ENCODE results near the gene TSC22D3. TPM values are rescaled to one million over a fixed set of nuclear protein-coding genes. Genes with fewer than 3 reads are reported as not detected.

Gene TSC22D3
- total RNA-seq, 2 experiments from 2014 or later, result 25.2 to 29.7 TPM

- H3K4me3 Mint-ChIP-seq, result no peak overlapping the region
- H3K9me3 Mint-ChIP-seq, result no peaks in the 10 kb centered on the region
- H3K27ac Mint-ChIP-seq, result no peak overlapping the region
- no peak for DNase-seq
- H3K27me3 Mint-ChIP-seq, result no peaks in the 10 kb centered on the region
- peaks cover 7% of the 10 kb centered on the region for H3K4me1 Mint-ChIP-seq
- H3K36me3 Mint-ChIP-seq, result no peaks in the 10 kb centered on the region
Observed at GRCh38 chrX:107769581-107770317, 5.8 kb downstream of the TSC22D3 start.

DNA sequence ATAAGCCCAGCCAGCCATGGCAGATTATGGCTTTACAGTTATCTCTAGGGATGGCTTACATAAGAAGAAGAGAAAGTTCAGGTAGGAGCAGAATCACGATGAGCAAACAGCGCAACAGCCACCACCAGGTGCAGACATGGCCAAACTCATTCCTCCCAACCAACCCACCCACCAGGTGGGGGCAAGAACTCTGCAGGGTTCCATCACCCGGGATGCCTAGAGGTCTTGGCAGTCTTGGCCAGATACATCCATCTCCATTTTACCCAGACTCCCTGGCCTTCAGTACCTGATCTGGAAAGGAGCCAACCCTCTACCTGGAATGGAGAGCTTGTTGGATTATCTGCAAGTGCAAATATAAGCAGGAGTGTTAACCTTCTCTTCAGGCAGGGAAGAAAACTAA, 7.5 kb downstream of the TSC22D3 start:
- H3K4me3 Mint-ChIP-seq, result no peak overlapping the region
- no peak for DNase-seq
- H3K9me3 Mint-ChIP-seq, result no peaks in the 10 kb centered on the region
- H3K36me3 Mint-ChIP-seq, result no peaks in the 10 kb centered on the region
- peaks cover 3% of the 10 kb centered on the region for H3K4me1 Mint-ChIP-seq
- H3K27me3 Mint-ChIP-seq, result no peaks in the 10 kb centered on the region
- no peak overlapping the region for H3K27ac Mint-ChIP-seq

GRCh38 chrX:107766470-107767150, 9.0 kb downstream of the TSC22D3 start:
- H3K36me3 Mint-ChIP-seq, result no peaks in the 10 kb centered on the region
- H3K27ac Mint-ChIP-seq, result no peak overlapping the region
- H3K27me3 Mint-ChIP-seq, result no peaks in the 10 kb centered on the region
- no peak overlapping the region for H3K4me3 Mint-ChIP-seq
- peaks cover 3% of the 10 kb centered on the region for H3K4me1 Mint-ChIP-seq
- no peak for DNase-seq
- H3K9me3 Mint-ChIP-seq, result no peaks in the 10 kb centered on the region

DNA sequence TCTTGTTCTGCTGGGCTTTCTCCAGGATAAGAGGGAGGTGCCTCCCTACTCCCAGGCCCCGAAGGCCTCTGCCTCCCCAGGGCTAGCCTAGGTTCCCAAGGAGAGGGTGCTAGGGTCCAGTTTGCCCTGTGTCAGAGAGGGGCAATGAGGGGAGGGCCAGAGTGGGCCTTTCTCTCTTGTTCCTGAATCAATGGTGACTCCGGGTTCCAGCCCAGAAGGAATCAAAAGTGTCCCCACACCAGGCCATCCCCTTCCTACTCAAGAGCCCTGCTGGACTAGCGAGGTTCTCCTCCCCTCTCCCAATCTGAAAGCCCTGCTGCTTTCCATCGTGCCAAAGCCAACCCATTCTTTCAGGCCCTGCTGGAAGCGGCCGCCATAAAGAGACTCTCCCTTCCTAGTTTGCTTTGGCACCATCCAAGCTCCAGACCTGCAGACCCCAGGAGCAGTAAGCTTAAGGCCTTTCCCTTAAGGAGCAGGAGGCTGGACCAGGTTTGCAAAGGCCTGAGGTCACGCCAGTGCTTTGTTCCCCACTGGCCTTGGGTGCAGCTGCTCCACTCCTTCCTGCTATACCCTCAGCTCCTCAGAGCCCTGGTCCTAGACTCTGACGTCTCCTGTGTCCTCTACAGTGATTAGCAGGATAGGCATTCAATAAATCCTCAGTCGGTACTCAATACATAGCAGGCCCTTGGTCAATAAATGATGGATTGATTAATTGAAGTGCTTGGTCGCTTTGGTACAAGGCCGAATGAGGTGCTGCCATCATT, 10.6 kb downstream of the TSC22D3 start:
- Mint-ChIP-seq H3K4me1 (peaks cover 3% of the 10 kb centered on the region), H3K27me3 (no peaks in the 10 kb centered on the region), H3K4me3 (no peak overlapping the region), H3K27ac (no peak overlapping the region), H3K9me3 (no peaks in the 10 kb centered on the region), H3K36me3 (no peaks in the 10 kb centered on the region)
- DNase-seq, result no peak

- Mint-ChIP-seq H3K4me1 (no peaks in the 10 kb centered on the region), H3K27ac (no peak overlapping the region), H3K4me3 (no peak overlapping the region), H3K27me3 (no peaks in the 10 kb centered on the region), H3K36me3 (no peaks in the 10 kb centered on the region), H3K9me3 (no peaks in the 10 kb centered on the region)
- no peak for DNase-seq
Observed at GRCh38 chrX:107763647-107764046, 11.9 kb downstream of the TSC22D3 start.

DNA sequence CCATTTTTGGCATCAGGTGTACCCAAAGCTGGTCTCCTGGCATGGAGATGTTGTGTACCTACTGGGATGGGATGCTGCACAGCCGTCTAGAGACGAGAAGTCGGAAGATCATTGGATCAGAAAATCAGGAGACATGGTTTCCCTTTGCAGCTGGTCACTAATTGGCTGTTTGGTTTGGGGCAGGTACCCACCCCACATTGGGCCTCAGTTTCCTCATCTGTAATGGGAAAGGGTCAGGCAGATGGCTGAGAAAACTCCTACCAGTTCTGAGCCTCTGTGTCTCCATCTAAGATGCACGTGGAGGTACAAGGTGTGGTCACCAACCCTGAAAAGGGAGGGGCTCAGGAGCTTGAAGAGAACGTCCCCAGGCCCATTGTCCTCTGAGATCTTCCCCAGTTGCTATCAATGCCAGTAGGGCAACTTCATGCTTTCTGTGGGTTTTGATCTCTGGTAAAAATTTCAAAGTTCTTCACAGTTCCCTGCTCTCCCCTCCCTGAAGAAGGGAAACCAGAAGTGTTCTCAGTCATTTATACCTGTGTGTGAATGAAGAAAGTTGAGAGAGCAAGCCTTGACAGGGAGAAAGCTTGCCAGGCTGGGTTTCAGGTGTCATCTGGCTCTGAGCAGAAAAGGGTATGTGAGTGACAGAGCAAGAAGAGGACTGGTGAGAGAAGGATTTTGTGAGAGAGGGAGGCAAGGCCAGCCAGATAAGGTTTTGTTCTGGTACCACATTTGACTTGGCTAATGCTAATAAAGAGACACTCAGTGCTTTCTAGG, 15.1 kb downstream of the TSC22D3 start:
- no peaks in the 10 kb centered on the region for H3K36me3 Mint-ChIP-seq
- H3K4me1 Mint-ChIP-seq, result peaks cover 11% of the 10 kb centered on the region
- no peaks in the 10 kb centered on the region for H3K27me3 Mint-ChIP-seq
- no peak overlapping the region for H3K4me3 Mint-ChIP-seq
- H3K9me3 Mint-ChIP-seq, result no peaks in the 10 kb centered on the region
- DNase-seq, result no peak
- H3K27ac Mint-ChIP-seq, result no peak overlapping the region

DNA sequence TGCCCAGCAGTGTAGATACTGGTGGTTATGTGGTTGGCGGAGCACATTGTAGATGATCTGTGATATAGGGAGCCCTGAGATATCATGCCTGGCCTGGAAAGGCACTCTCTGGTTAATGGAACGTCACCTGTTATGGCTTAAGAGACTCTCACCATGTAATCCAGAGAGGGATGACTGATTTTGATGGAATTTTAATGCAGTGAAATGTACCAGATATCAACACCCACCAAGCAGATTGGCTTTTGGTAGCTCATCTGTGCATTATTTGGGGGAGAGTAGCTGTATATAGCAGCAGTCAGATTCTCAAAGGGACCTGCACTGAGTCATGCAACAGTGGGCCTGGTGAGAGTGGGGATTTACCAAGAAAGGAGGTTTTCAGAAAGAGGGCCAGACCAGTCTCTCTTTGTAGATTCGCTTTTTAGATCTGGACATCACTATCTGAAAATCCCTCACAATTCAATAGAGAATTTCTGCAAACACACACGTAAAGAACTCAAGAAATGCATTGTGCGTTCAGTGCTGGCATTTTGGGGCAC, 17.3 kb downstream of the TSC22D3 start:
- H3K36me3 Mint-ChIP-seq, result no peaks in the 10 kb centered on the region
- H3K4me3 Mint-ChIP-seq, result no peak overlapping the region
- H3K27me3 Mint-ChIP-seq, result no peaks in the 10 kb centered on the region
- no peak overlapping the region for H3K27ac Mint-ChIP-seq
- peaks cover 12% of the 10 kb centered on the region for H3K4me1 Mint-ChIP-seq
- no peaks in the 10 kb centered on the region for H3K9me3 Mint-ChIP-seq
- DNase-seq, result no peak

GRCh38 chrX:107755721-107756120, 19.9 kb downstream of the TSC22D3 start:
- Mint-ChIP-seq H3K27me3 (no peaks in the 10 kb centered on the region), H3K4me3 (no peak overlapping the region), H3K4me1 (peaks cover 12% of the 10 kb centered on the region), H3K9me3 (no peaks in the 10 kb centered on the region), H3K27ac (no peak overlapping the region), H3K36me3 (no peaks in the 10 kb centered on the region)
- DNase-seq, result no peak

DNA sequence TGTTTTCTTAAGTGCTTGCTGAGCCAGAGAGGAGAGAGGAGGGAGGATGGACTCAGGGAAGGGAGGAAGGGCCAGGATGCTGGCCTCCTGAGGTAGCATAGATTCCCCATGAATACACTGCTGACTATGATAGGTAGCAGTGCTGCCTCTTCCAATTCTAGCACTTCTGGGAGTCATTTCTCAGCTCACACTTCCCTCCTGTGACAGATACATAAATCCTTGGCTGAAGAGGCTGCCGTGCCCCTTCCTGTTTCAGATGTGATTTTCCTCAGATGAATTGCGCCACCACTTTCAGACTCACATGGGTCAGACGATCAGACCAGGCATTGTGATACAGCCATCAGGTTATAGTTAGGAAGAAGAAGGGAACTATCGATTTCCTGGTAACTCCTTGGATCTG, 22.4 kb downstream of the TSC22D3 start:
- H3K4me1 Mint-ChIP-seq, result peaks cover 11% of the 10 kb centered on the region
- no peaks in the 10 kb centered on the region for H3K27me3 Mint-ChIP-seq
- no peaks in the 10 kb centered on the region for H3K9me3 Mint-ChIP-seq
- no peaks in the 10 kb centered on the region for H3K36me3 Mint-ChIP-seq
- no peak for DNase-seq
- H3K4me3 Mint-ChIP-seq, result no peak overlapping the region
- no peak overlapping the region for H3K27ac Mint-ChIP-seq

- no peak overlapping the region for H3K4me3 Mint-ChIP-seq
- no peak overlapping the region for H3K27ac Mint-ChIP-seq
- no peak for DNase-seq
- H3K36me3 Mint-ChIP-seq, result no peaks in the 10 kb centered on the region
- H3K27me3 Mint-ChIP-seq, result no peaks in the 10 kb centered on the region
- peaks cover 7% of the 10 kb centered on the region for H3K4me1 Mint-ChIP-seq
- no peaks in the 10 kb centered on the region for H3K9me3 Mint-ChIP-seq
Observed at GRCh38 chrX:107752714-107753113, 22.9 kb downstream of the TSC22D3 start.

- H3K4me3 Mint-ChIP-seq, result no peak overlapping the region
- no peaks in the 10 kb centered on the region for H3K9me3 Mint-ChIP-seq
- no peak for DNase-seq
- no peak overlapping the region for H3K27ac Mint-ChIP-seq
- H3K4me1 Mint-ChIP-seq, result peaks cover 4% of the 10 kb centered on the region
- no peaks in the 10 kb centered on the region for H3K27me3 Mint-ChIP-seq
- H3K36me3 Mint-ChIP-seq, result no peaks in the 10 kb centered on the region
Observed at GRCh38 chrX:107752043-107752442, 23.5 kb downstream of the TSC22D3 start.

DNA sequence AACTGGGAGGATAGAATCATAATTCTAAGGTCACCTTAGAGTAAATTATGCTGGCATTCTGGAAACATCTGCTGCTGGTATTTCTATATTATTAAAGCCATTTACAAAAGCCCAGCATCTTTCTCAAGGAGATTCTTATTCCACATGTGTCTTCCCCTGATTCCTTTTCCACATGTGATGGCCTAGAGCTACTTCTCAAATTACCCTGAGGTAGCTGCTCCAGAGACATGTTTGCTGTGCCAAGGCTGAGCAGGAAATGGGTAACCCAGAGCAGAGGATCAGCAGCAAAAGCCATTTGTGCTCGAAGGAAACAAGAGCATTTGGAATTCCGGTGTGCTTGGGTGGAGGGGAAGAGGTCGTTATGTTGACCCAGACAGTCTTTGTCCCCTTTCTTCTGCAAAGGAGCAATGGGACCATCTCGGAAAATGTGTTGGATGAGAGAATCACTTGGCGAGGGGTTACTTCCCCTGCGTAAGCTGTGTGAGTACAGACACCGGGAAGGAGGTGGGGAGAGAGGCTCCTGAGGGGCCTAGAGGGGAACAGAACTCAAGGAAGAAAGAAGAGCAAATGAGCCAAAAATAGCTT, 24.6 kb downstream of the TSC22D3 start:
- no peaks in the 10 kb centered on the region for H3K27me3 Mint-ChIP-seq
- no peak for DNase-seq
- no peaks in the 10 kb centered on the region for H3K9me3 Mint-ChIP-seq
- H3K4me1 Mint-ChIP-seq, result peaks cover 6% of the 10 kb centered on the region
- H3K36me3 Mint-ChIP-seq, result no peaks in the 10 kb centered on the region
- H3K4me3 Mint-ChIP-seq, result no peak overlapping the region
- H3K27ac Mint-ChIP-seq, result no peak overlapping the region

DNA sequence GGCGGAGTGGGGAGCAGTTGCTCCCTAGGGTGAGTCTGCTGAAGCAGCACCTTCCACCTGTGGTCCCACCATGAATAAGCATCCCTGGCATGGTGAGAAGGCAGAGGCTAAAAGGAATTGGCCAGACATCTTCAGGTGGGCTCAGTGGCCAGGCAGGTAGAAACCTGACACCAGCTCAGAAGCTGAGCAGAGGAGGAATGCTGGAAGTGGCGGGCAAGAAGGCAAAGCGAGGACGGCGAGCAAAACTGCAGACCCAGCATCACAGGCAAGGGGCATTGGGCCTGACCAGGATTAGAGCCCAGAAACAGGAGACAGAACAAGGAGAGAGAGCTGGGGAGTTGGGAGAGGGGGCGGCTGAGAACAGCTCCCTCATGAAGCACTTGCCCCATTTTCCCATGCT, 25.3 kb downstream of the TSC22D3 start:
- H3K36me3 Mint-ChIP-seq, result no peaks in the 10 kb centered on the region
- peaks cover 1% of the 10 kb centered on the region for H3K4me1 Mint-ChIP-seq
- H3K27ac Mint-ChIP-seq, result no peak overlapping the region
- H3K27me3 Mint-ChIP-seq, result no peaks in the 10 kb centered on the region
- H3K4me3 Mint-ChIP-seq, result no peak overlapping the region
- H3K9me3 Mint-ChIP-seq, result no peaks in the 10 kb centered on the region
- DNase-seq, result no peak

DNA sequence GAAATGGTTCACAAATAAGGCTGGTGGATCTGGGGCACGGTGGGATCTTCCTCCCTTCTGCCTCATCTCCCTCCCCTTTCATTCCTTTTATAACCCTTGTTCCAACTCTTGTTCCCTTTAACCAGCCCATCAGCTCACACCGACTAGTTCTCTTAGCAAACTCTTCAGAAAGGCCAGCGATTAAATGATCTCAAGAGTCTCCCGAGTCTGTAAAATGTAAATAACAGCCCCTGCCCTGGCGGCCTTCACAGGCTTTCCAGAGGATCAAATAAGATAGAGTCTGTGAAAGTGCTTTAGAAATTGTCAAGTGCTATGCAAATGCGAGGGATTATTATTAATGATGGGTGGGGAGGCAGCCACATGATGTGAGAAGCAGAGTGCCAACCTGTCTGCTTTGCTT, 27.1 kb downstream of the TSC22D3 start:
- Mint-ChIP-seq H3K9me3 (no peaks in the 10 kb centered on the region), H3K27ac (no peak overlapping the region), H3K4me1 (peaks cover 6% of the 10 kb centered on the region), H3K36me3 (no peaks in the 10 kb centered on the region), H3K27me3 (no peaks in the 10 kb centered on the region), H3K4me3 (no peak overlapping the region)
- no peak for DNase-seq

Measured in activated naive CD8-positive, alpha-beta T cell treated with anti-CD3 and anti-CD28 coated beads for 36 hours (primary cell).